ENCODE results near the gene DMAC1. TPM values are rescaled to one million over a fixed set of nuclear protein-coding genes. Genes with fewer than 3 reads are reported as not detected.

DMAC1 gene
- total and polyA plus RNA-seq, 2 experiments from 2014 or later, result 33.9 to 162 TPM

- TF ChIP-seq CTCF (IDR thresholded peaks at IDR 0.05; ENCODE audit: low read depth, low read length), result no peak
- Histone ChIP-seq H3K27ac (no peak overlapping the region), H3K9me3 (ENCODE audit: low read depth) (no peaks in the 10 kb centered on the region), H3K27me3 (no peaks in the 10 kb centered on the region), H3K4me1 (ENCODE audit: low read depth) (peaks cover 25% of the 10 kb centered on the region), H3K36me3 (no peaks in the 10 kb centered on the region), H3K4me3 (no peak overlapping the region)
- DNase-seq (ENCODE audit: low read depth in 1 of 2, low spot score in 1 of 2), result no peak
Observed at GRCh38 chr9:7784472-7784871, 15.1 kb downstream of the DMAC1 start.

GRCh38 chr9:7783635-7784063, 15.9 kb downstream of the DMAC1 start:
- DNase-seq (ENCODE audit: low read depth in 1 of 2, low spot score in 1 of 2), result no peak
- no peaks in the 10 kb centered on the region for H3K27me3 ChIP-seq
- H3K27ac ChIP-seq, result no peak overlapping the region
- H3K4me3 ChIP-seq, result no peak overlapping the region
- no peaks in the 10 kb centered on the region for H3K36me3 ChIP-seq
- no peaks in the 10 kb centered on the region for H3K9me3 ChIP-seq (ENCODE audit: low read depth)
- TF ChIP-seq CTCF (IDR thresholded peaks at IDR 0.05; ENCODE audit: low read depth, low read length), result no peak
- peaks cover 25% of the 10 kb centered on the region for H3K4me1 ChIP-seq (ENCODE audit: low read depth)

GRCh38 chr9:7782400-7783120, 17.0 kb downstream of the DMAC1 start:
- peaks cover 25% of the 10 kb centered on the region for H3K4me1 ChIP-seq (ENCODE audit: low read depth)
- no peaks in the 10 kb centered on the region for H3K27me3 ChIP-seq
- TF ChIP-seq CTCF (IDR thresholded peaks at IDR 0.05; ENCODE audit: low read depth, low read length), result no peak
- no peaks in the 10 kb centered on the region for H3K36me3 ChIP-seq
- no peak for DNase-seq (ENCODE audit: low read depth in 1 of 2, low spot score in 1 of 2)
- H3K4me3 ChIP-seq, result no peak overlapping the region
- H3K27ac ChIP-seq, result no peak overlapping the region
- no peaks in the 10 kb centered on the region for H3K9me3 ChIP-seq (ENCODE audit: low read depth)

- TF ChIP-seq CTCF (IDR thresholded peaks at IDR 0.05; ENCODE audit: low read depth, low read length), result no peak
- Histone ChIP-seq H3K9me3 (ENCODE audit: low read depth) (no peaks in the 10 kb centered on the region), H3K27ac (no peak overlapping the region), H3K4me1 (ENCODE audit: low read depth) (peaks cover 30% of the 10 kb centered on the region), H3K36me3 (no peaks in the 10 kb centered on the region), H3K27me3 (no peaks in the 10 kb centered on the region), H3K4me3 (no peak overlapping the region)
- DNase-seq (ENCODE audit: low read depth in 1 of 2, low spot score in 1 of 2), result peak; percentile 31 to 32
Observed at GRCh38 chr9:7780261-7780988, 19.2 kb downstream of the DMAC1 start.

GRCh38 chr9:7778851-7779600, 20.6 kb downstream of the DMAC1 start:
- Histone ChIP-seq H3K4me1 (ENCODE audit: low read depth) (peaks cover 30% of the 10 kb centered on the region), H3K9me3 (ENCODE audit: low read depth) (no peaks in the 10 kb centered on the region), H3K27me3 (peaks cover 3% of the 10 kb centered on the region), H3K27ac (no peak overlapping the region), H3K36me3 (no peaks in the 10 kb centered on the region), H3K4me3 (no peak overlapping the region)
- DNase-seq (ENCODE audit: low read depth in 1 of 2, low spot score in 1 of 2), result no peak
- no peak for TF ChIP-seq CTCF (IDR thresholded peaks at IDR 0.05; ENCODE audit: low read depth, low read length)

Data from cardiac muscle cell (in vitro differentiated cells and primary cell).